HG03064 (cell line): ENCODE results near the gene PLTP.

ENCODE experiments used
- ATAC-seq: cut with Tn5 transposase; IDR thresholded peaks from one replicate; pipeline ENCODE4 v1.9.1; 2021; ENCODE audit warnings: low read depth; ENCODE audit not compliant: unreplicated experiment

PLTP gene

GRCh38 chr20:45921337-45922189 lies 9.6 kb upstream of the PLTP start:
- ATAC-seq: no peak

DNA sequence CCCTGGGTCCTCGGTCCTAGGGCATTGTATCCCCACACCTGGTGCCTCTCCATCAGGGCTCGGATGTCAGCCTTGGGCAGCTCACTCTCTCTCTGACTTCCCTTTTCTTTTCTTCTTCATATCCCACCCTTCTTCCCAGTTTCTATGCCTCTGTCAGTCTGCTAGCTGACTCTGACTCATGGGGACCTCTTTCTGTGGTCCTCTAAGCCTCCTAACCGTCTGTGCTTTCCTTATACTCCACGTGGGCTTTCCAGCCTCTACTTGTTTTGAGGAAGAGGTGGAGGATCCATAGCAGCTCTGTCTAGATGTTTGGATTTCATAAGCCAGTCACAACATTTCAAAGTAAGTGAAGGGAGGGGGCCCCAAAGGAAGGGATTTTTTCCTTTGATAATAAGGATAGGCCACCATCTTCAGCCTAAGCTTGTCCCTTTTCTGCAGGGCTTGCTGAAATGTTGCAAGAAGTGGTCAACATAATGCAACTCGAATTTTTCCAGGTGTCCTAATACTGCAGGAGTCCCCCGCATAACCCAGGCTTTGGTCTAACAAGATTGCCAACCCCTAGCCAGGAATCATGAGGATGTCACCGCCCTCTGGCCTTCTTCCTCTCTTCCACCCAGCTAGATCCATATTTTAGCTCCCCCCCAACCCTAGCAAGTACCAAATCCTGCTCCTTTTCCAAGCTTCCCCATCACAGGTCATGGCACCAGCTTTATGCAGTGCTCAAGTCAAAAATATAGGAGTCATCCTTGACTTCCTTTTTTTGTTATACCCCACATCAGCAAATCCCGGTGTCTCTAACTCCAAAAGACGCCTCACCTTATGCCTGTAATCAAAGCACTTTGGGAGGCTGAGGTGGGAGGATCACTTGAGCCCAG lies 8.7 kb upstream of the PLTP start:
- no peak for ATAC-seq

GRCh38 chr20:45919542-45920399 lies 7.8 kb upstream of the PLTP start:
- ATAC-seq: no peak

- no peak for ATAC-seq
Measured at GRCh38 chr20:45918779-45919537, 7.0 kb upstream of the PLTP start.

DNA sequence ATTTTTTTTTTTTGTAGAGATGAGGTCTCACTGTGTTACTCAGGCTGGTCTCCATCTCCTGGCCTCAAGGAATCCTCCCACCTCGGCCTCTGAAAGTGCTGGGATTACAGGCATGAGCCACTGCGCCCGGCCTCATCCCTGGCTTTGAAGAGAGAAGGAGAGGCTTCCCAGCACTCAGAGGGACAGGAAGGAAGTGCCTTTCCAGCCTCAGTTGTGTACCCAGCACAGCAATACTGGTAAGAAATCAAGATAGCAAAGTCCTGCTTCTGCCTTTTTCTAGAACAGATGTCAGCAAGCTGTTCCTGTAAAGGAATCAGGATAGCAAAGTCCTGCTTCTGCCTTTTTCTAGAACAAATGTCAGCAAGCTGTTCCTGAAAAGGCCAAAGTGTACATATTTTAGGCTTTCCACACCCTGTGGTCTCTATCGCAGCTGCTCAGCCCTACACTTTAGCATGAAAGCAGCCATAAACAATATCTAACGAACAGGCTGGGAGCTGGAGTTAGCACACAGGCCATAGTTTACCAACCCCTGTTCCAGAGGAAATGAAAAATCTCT lies 6.3 kb upstream of the PLTP start:
- no peak for ATAC-seq

- ATAC-seq: no peak
Measured at GRCh38 chr20:45917790-45918141, 5.8 kb upstream of the PLTP start.

- ATAC-seq: no peak
Measured at GRCh38 chr20:45913116-45913515, 1.2 kb upstream of the PLTP start.

DNA sequence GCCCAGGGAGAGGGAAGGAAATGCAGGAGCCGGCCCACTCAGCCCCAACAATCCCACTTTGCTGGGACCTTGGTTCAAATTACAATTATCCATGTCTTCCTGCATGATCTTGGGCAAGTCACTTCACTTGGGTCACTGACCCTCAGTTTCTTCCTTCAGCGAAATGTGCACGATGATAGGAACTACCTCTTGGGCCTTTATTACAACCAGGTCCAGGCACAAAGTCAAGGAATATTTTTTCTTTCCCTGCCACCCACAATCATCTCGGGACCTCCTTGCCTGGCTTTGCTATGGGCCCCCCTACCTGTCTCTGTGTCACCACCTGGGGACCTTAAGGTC lies 358 bp upstream of the PLTP start:
- no peak for ATAC-seq

DNA sequence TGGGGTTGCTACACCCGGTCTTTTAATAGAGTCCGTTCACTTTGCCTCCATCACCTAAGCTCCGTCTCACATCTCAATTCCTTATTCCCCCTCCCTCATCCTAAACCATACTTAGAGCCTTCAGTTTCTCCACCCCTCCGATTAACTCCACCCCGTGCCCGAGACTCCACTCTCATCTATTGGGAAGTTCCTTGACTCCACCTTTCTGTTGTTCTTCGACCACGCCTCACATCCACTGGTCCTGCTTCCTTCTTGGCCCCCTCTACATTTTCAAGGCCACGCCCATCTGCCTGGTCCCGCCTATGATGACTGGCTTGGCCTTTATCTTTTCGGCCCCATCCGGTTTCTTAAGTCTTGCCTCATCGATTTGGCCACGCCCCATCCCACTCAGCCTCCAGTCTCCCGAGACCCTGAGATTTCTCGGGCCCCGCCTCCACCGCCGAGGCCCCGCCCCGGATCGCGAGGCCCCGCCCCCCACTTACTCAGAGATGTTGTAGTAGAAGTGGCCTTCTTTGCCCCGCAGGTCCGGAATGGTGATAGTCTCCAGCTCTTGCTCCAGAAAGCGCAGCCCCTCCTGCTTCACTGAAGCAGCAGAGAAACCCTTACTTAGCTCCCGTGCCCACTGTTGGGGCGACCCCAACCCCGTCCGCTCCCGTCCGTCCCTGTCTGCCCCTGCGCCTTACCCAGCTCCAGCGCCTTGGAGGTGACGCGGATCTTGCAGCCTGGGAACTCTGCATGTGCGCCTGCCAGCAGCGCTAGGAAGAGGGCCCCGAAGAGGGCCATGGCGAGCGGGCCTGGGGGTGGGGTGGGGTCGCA lies 1.1 kb downstream of the PLTP start:
- peak; percentile 86 for ATAC-seq

GRCh38 chr20:45909817-45910669 lies 1.9 kb downstream of the PLTP start:
- ATAC-seq: no peak

GRCh38 chr20:45909336-45909808 lies 2.6 kb downstream of the PLTP start:
- no peak for ATAC-seq

DNA sequence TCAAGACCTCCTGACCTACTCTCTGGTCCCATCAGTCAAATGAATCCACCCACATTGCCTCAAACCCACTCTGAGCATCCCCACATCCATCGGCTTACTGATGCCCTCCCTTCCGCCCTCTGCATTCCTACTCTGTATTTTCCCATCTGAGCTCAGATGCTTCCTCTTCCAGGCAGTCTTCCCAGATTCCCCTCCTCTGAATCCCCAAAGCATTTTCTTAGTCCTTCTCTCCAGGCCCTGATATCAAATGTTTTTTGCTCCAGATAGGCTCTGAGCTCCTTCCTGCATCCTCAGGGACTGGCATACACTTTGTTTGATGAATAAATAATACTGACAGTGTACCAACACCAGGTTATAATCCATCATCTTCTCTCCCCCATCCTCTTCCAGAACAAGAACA lies 3.9 kb downstream of the PLTP start:
- ATAC-seq: no peak

GRCh38 chr20:45907219-45907948 lies 4.6 kb downstream of the PLTP start:
- no peak for ATAC-seq

DNA sequence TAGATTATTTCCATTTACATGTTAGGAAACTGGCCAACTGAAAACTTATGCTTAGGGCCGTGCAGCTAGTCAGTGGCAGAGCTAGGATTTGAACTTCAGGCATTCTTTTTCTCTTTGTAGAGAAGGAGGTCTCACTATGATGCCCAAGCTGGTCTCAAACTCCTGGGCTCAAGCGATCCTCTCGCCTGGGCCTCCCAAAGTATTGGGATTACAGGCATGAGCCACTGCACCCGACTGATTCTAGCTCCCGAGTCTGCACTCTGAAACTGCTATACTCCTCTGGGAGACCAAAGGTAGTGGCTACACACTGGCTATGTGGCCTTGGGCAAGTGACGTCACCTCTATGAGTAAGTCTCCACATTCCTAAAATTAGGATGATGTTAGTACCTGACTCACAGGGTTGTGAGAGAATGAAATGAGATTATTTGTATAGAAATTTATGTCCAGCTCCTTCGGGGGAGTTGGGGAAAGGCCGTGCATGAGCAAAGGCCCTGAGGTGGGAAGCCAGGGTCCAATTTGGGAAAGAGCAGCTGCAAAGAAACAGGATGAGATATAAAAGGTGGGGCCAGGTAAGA lies 6.4 kb downstream of the PLTP start:
- no peak for ATAC-seq

GRCh38 chr20:45904583-45905504 lies 7.1 kb downstream of the PLTP start:
- ATAC-seq: no peak

- ATAC-seq: no peak
Measured at GRCh38 chr20:45902199-45902701, 9.7 kb downstream of the PLTP start.
